Measurements from ENCODE around the gene SPINK9.

GRCh38 chr5:148290271-148291195 is 44.8 kb upstream of the SPINK9 start:
- TF ChIP-seq CTCF (conservative IDR thresholded peaks at IDR 0.05; ENCODE audit: low read depth, low read length) (peak; percentile 50), POLR2A (IDR thresholded peaks at IDR 0.05; ENCODE audit: low read depth, low read length) (no peak), RFX5 (IDR thresholded peaks at IDR 0.05; ENCODE audit: low read depth, low read length) (no peak), RAD21 (IDR thresholded peaks at IDR 0.05; ENCODE audit: low read length) (peak; percentile 52), USF2 (IDR thresholded peaks at IDR 0.05; ENCODE audit: low read depth, low read length) (no peak), CHD1 (IDR thresholded peaks at IDR 0.05; ENCODE audit: low read depth, low read length) (no peak)
